HEK293 (cell line): Measurements from ENCODE around the gene MMP1.

ENCODE experiments used
- ATF2 ChIP-seq: fragments of 450-650 bp; formaldehyde crosslinking; IDR thresholded peaks from 2 replicates; pipeline ENCODE4 v1.5.1; 2016; ENCODE audit warnings: missing biosample characterization, missing genetic modification characterization, low read depth
- CTCF ChIP-seq: fragments of 450-650 bp; formaldehyde crosslinking; IDR thresholded peaks from 2 replicates; pipeline ENCODE4 v1.5.1; 2016; ENCODE audit warnings: missing biosample characterization, missing genetic modification characterization
- TCF7L2 ChIP-seq: IDR thresholded peaks from 2 replicates; pipeline ENCODE4 v1.6.1; 2011; ENCODE audit warnings: low read depth, mild to moderate bottlenecking, inconsistent platforms, low read length, moderate library complexity, borderline replicate concordance
- TSHZ1 ChIP-seq: fragments of 450-650 bp; formaldehyde crosslinking; IDR thresholded peaks from 2 replicates; pipeline ENCODE4 v1.5.1; 2016; ENCODE audit warnings: missing biosample characterization, missing genetic modification characterization, borderline replicate concordance
- ZFP41 ChIP-seq: fragments of 450-650 bp; formaldehyde crosslinking; IDR thresholded peaks from 2 replicates; pipeline ENCODE4 v1.5.1; 2016; ENCODE audit warnings: missing biosample characterization, missing genetic modification characterization, borderline replicate concordance
- ZNF132 ChIP-seq: fragments of 450-650 bp; formaldehyde crosslinking; IDR thresholded peaks from 2 replicates; pipeline ENCODE4 v1.5.1; 2017; ENCODE audit warnings: missing biosample characterization, missing genetic modification characterization, borderline replicate concordance
- ZNF18 ChIP-seq: fragments of 450-650 bp; formaldehyde crosslinking; IDR thresholded peaks from 2 replicates; pipeline ENCODE4 v1.5.1; 2016; ENCODE audit warnings: missing biosample characterization, missing genetic modification characterization
- ZNF530 ChIP-seq: fragments of 450-650 bp; formaldehyde crosslinking; IDR thresholded peaks from 2 replicates; pipeline ENCODE4 v1.5.1; 2016; ENCODE audit warnings: low read depth, missing biosample characterization, missing genetic modification characterization

GRCh38 chr11:102799681-102800340, 1.9 kb upstream of the MMP1 start:
- TF ChIP-seq TSHZ1 (tag by site-specific recombination) (no peak), ZFP41 (tag by site-specific recombination) (no peak), TCF7L2 (no peak), ZNF530 (tag by site-specific recombination) (no peak), ZNF132 (tag by site-specific recombination) (no peak), CTCF (no peak), ATF2 (tag by site-specific recombination) (no peak), ZNF18 (tag by site-specific recombination) (no peak)
